ENCODE data around the gene PLAGL1.
"Not testable (repeated sequence)": the region's sequence is repeated elsewhere in the genome, so short reads cannot be mapped to it uniquely, and the experiment has no call there.

- not testable (repeated sequence) for TF ChIP-seq CTCF (IDR thresholded peaks at IDR 0.05); EZH2 (IDR thresholded peaks at IDR 0.05; ENCODE audit: borderline replicate concordance, insufficient read depth, low read depth, low read length, poor library complexity, severe bottlenecking)
Observed at GRCh38 chr6:144009628-144010027, 1.6 kb upstream of the PLAGL1 start.
